HG03565 (cell line): ENCODE results near the gene CCNQ.
"Not testable (repeated sequence)": the region's sequence is repeated elsewhere in the genome, so short reads cannot be mapped to it uniquely, and the experiment has no call there.

Experiments
- ATAC-seq: cut with Tn5 transposase; IDR thresholded peaks from one replicate; pipeline ENCODE4 v1.9.1; 2021; ENCODE audit warnings: mild to moderate bottlenecking, moderate library complexity; ENCODE audit not compliant: unreplicated experiment

Gene CCNQ

DNA sequence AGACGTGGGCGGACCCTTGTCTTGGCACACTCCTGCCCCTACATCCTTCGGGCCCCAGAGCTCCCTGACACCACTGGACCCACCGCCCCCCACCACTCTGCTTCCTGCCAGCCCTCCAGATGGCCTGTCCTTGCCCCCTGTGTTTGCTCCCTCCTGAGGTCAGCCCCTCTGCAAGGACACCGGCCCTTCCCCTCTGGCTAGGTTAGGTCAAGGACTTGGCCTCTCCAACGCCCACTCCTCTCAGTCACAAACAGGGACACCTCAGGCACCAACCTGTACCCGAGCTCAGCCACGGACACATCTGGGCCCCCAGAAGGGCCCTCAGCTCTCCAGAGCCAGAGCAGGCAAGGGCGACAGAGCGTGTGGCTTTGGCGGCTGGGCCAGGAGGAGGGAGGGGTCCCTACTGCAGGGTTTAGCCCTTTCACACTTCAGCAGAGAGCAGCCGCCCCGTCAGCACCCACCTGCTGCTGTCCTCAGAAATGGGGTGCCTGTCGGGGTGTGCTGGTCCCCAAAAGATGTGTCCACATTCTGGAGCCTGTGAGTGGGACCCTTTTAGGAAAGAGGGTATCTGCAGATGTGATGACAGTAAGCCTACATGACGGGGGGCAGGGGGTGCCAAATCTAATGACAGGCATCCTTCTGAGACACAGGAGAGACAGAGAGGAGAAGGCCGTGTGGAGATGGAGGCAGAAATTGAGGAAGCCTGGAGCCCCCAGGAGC, 24.5 kb upstream of the CCNQ start:
- ATAC-seq = no peak

GRCh38 chrX:153622661-153623309, 23.8 kb upstream of the CCNQ start:
- no peak for ATAC-seq

- ATAC-seq = no peak
These were observed 23.1 kb upstream of the CCNQ start for GRCh38 chrX:153621949-153622598.

DNA sequence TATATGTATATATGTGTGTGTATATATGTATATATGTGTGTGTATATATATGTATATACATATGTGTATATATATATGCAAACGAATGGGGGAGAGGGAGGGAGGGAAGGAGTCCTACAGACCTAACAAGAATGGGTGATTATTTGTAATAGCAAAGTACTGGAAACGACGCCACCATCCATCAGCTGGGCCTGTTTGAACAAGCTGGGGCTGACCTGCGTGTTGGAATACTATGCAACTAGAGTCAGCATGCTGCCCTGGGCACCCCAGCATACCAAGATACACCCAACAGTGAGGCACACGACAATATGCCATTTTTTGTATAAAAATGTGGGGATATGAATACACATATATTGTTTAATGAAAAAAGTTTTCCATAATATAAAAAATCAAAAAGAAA, 21.6 kb upstream of the CCNQ start:
- no peak for ATAC-seq

DNA sequence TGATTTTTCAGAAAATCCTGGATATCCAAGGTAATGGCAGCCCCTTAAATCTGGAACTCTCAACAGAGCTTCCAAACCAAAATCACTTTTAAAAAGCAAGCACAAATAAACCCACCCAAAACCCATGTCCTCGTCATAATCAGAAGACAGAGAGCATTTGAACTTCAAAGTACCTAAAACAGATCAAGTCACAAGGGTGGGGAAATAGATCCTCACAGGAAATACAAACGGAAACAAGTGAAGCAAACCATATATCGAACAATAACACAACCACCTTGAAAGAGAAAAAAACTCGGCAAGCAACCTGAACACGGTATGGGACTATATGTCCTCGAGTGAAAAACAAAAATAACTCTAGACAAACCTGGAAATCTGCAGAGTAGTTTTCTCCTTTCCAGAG, 15.9 kb upstream of the CCNQ start:
- no peak for ATAC-seq

GRCh38 chrX:153612413-153612812, 13.5 kb upstream of the CCNQ start:
- no peak for ATAC-seq

- no peak for ATAC-seq
These were observed 12.6 kb upstream of the CCNQ start for GRCh38 chrX:153611298-153612095.

- no peak for ATAC-seq
These were observed 11.9 kb upstream of the CCNQ start for GRCh38 chrX:153610836-153611213.

GRCh38 chrX:153609917-153610835, 11.2 kb upstream of the CCNQ start:
- ATAC-seq = no peak

DNA sequence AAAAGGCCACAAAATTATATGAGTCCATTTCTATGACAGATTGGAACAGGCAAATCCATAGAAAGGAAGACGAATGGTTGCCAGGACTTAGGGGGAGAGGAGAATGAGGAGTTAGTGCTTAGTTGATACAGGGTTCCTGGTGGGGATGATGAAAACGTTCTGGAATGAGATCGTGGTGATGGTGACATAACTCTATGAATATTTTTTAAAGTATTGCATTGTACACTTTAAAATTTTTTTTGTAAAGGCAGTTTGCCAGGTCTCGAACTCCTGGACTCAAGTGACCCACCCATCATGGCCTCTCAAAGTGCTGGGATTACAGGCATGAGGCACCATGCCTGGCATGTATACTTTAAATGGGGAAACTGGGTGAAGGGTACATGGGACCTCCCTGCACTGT, 9.9 kb upstream of the CCNQ start:
- ATAC-seq = no peak

DNA sequence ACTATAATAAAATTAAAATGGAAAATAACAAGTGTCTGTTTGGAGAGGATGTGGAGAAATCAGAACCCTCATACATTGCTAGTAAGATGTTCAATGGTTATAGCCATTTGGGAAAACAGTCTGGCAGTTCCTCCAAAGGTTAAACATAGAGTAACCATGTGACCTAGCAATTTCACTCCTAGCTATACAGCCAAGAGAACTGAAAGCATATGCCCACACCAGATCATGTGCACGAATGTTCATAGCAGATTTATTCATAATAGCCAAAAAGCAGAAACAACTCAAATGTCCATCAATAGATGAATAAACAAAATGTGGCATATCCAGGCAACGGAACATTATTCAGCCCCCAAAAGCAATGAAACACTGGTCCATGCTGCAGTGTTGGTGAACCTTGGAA, 9.4 kb upstream of the CCNQ start:
- ATAC-seq = no peak

- ATAC-seq = no peak
These were observed 7.6 kb upstream of the CCNQ start for GRCh38 chrX:153606503-153606902.

DNA sequence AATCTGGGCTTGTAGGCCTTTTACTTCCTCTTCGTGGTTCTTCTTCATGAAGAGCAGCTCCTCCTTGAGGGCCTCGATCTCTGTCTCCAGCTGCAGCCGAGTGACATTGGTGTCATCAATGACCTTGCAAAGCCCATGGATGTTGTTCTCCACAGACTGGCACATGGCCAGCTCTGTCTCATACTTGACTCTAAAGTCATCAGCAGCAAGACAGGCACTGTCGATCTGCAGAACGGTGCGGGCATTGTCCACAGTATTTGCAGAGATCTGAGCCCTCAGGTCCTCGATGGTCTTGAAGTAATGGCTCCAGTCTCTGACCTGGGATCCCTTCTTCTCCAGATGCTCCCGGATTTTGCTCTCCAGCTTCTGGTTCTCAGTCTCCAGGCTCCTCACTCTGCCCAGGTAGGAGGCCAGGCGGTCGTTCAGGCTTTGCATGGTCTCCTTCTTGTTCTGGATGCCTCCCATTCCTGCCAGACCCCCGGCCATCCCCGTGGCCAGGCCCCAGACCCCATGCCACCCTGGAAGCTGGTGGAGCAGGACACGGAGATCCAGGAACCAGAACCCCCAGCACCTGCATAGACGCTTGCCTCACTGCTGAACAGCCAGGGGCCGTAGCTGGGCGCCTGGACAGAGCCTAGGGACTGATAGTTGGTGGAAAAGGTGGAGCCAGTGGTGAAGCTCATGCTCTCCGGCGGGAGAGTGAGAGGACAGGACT, 5.9 kb upstream of the CCNQ start:
- ATAC-seq = not testable (repeated sequence)

GRCh38 chrX:153603131-153603656, 4.3 kb upstream of the CCNQ start:
- no peak for ATAC-seq

DNA sequence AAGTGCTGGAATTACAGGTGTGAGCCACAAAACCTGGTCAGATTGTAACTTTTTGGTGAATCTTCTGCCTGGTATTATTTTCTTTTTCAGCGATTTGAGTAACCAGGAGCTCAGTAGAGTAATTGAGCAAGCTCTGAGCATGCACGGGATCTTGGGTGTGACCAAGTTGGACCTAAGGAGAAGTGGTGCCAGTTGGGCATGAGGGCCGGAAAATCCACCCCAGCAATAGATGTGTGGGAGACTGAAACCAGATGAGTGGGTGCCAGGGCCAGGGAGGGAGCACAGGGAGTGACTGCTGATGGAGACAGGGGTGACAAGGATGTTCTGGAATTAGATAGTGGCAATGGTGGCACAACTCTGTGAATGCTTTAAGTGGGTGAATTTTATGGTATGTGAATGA, 3.7 kb upstream of the CCNQ start:
- ATAC-seq = no peak

DNA sequence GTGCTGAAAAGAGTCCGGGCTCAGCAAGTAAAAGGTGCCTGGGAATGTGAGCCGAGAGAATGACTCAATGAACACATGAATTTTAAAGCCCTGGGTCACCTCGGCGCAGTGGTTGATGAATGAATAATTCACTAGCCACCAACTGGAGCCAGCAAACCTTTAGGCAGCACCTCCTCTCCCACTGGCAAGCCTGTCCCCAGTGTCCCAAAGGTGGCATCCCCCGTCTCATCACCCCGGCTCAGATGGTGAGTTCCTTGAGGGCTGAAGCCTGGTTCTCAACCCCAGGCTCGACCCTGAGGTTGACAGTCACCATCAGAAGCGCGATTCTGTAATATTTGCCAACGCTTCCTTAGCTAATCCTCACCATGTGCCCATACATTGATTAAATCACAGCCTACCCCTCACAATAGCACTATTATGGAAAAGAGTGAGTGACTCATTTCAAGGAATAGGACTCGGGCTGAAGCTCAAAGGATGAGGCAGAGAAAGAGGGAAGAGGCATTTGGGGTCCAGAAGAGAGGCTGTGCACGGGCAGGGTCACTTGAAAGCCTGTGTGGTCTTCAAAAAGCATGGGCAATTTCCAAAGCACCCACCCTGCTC, 2.7 kb upstream of the CCNQ start:
- ATAC-seq = no peak

DNA sequence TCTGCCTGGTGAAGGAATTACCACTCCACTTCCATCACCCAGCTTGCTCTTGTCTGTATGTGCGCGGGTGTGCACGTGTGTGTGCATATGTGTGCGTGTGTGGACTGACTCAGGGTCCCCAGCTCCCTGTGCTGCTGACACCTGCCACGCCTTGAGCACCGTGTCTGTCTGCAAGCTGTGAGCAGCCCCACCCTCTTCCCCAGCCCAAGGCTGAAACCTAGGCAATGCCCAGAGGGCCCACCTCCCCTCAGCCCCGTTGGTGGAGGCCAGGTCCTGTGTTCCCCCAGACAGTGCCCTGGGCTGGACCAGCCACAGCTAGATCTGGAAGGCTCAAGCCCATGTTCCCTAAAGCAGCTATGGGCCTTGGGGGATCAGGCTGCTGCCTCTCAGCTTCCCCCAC, 2.0 kb upstream of the CCNQ start:
- ATAC-seq = no peak

DNA sequence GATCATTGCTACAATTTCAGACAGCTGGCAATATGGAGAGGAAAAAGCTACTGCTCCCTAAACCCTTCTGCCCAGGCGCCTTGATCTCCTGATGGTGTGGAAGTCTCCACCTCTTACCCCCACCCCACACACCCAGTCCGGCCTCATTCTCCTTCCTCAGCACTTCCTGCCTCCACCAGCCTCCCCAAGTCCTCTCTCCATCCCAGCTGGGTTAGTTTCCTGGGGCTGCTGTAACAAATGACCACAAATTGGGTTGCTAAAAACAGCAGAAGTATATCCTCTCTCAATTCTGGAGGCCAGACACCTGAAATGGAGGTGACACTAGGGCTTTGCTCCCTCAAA, 1.1 kb upstream of the CCNQ start:
- no peak for ATAC-seq
